Endothelial cell of umbilical vein (primary cell): ENCODE results near the gene BMP2K. TPM values are rescaled to one million over a fixed set of nuclear protein-coding genes. Genes with fewer than 3 reads are reported as not detected.

ENCODE experiments used
- BruUV-seq: library from RNA; stranded (reverse); fragments of 400-500 nt; replicated peaks from 2 replicates; lab custom pipeline; 2021; lab: Mats Ljungman, UMichigan
- CTCF ChIA-PET: fragments of 300-600, 350-600 bp; sonication (Branson Sonifier 250); formaldehyde crosslinking; loops from one replicate; lab custom pipeline; 2021; ENCODE audit warnings: antibody characterized with exemption, inconsistent platforms; lab: Charles Lee
- POLR2A ChIA-PET: fragments of 300-600, 350-600 bp; sonication (Branson Sonifier 250); formaldehyde crosslinking; loops from one replicate; lab custom pipeline; 2021; ENCODE audit warnings: antibody characterized with exemption, inconsistent platforms; lab: Charles Lee
- DNase-seq: peaks from one replicate; pipeline ENCODE4 v3.0.0-alpha.2; 2011; ENCODE audit warnings: low read depth, low spot score
- FAIRE-seq: peaks from 2 replicates; lab custom pipeline; 2011; peaks lifted over from hg19 to GRCh38; lab: Jason Lieb, UNC
- H2AFZ ChIP-seq: 2 replicates; pipeline ENCODE4 v1.6.0; 2012; ENCODE audit warnings: low read depth, low read length, control low read depth, inconsistent platforms
- H3K27ac ChIP-seq: 2 replicates; pipeline ENCODE4 v1.5.1; 2011; ENCODE audit warnings: low read depth, mild to moderate bottlenecking, control low read depth, low read length, moderate library complexity; ENCODE audit not compliant: insufficient read depth
- H3K27me3 ChIP-seq, 2 experiments: 2 replicates each; pipeline versions ENCODE4 v1.6.0 to v1.6.1; 2011; ENCODE audit warnings: low read length in 2 of 2, mixed read lengths in 1 of 2; ENCODE audit not compliant: control insufficient read depth in 2 of 2, insufficient read depth in 2 of 2
- H3K36me3 ChIP-seq, 2 experiments: 2 replicates in 1 of 2; 3 replicates in 1 of 2; pipeline ENCODE4 v1.5.1; 2011; ENCODE audit warnings: low read length in 2 of 2, mild to moderate bottlenecking in 1 of 2, moderate library complexity in 1 of 2; ENCODE audit not compliant: control insufficient read depth in 2 of 2, insufficient read depth in 2 of 2; ENCODE audit errors: extremely low read depth in 1 of 2
- H3K4me1 ChIP-seq: 3 replicates; pipeline ENCODE4 v1.5.1; 2011; ENCODE audit warnings: mild to moderate bottlenecking, low read length; ENCODE audit not compliant: control insufficient read depth, insufficient read depth; ENCODE audit errors: extremely low read depth
- H3K4me2 ChIP-seq: 2 replicates; pipeline ENCODE4 v1.6.1; 2011; ENCODE audit warnings: low read length, control low read depth, mixed read lengths; ENCODE audit not compliant: insufficient read depth
- H3K4me3 ChIP-seq, 3 experiments: fragments of 200-600 bp in 1 of 3; sonication (generic), shearing (Covaris generic) in 1 of 3; replicated peaks in 1 of 3; 2 replicates each; pipeline ENCODE4 v1.5.1; 2011 to 2016; ENCODE audit warnings: control low read depth in 3 of 3, low read length in 3 of 3, mild to moderate bottlenecking in 2 of 3, inconsistent platforms in 1 of 3, low read depth in 1 of 3, moderate library complexity in 1 of 3; ENCODE audit not compliant: insufficient read depth in 1 of 3
- H3K79me2 ChIP-seq: 2 replicates; pipeline ENCODE4 v1.6.0; 2012; ENCODE audit warnings: low read length, inconsistent platforms; ENCODE audit not compliant: control insufficient read depth, insufficient read depth
- H3K9ac ChIP-seq: replicated peaks from 2 replicates; pipeline ENCODE3; 2011; ENCODE audit warnings: low read length, control low read depth; ENCODE audit not compliant: insufficient read depth; ENCODE audit errors: extremely low read depth
- H3K9me1 ChIP-seq: replicated peaks from 3 replicates; pipeline ENCODE4 v1.6.0; 2011; ENCODE audit warnings: mild to moderate bottlenecking, low read length; ENCODE audit not compliant: control insufficient read depth, insufficient read depth; ENCODE audit errors: extremely low read depth
- H3K9me3 ChIP-seq: replicated peaks from 2 replicates; pipeline ENCODE4 v1.5.1; 2012; ENCODE audit warnings: low read length, inconsistent platforms; ENCODE audit not compliant: control insufficient read depth, insufficient read depth
- H4K20me1 ChIP-seq: replicated peaks from 2 replicates; pipeline ENCODE3; 2011; ENCODE audit warnings: mild to moderate bottlenecking, low read length; ENCODE audit not compliant: control insufficient read depth, insufficient read depth; ENCODE audit errors: extremely low read depth
- JUN ChIP-seq: IDR thresholded peaks from 2 replicates; pipeline ENCODE4 v1.6.1; 2011; ENCODE audit warnings: borderline replicate concordance, low read depth; ENCODE audit not compliant: insufficient read length, insufficient read depth
- POLR2A ChIP-seq: IDR thresholded peaks from 2 replicates; pipeline ENCODE4 v1.6.1; 2012; ENCODE audit warnings: low read depth, mild to moderate bottlenecking, control low read depth, low read length
- dilution Hi-C: fragments of 300-500 bp; cut with MboI; formaldehyde crosslinking; loops from one replicate; pipeline ENCODE4 v1.15.0; 2019; ENCODE audit warnings: low sequenced_read_pairs; ENCODE audit not compliant: extremely low pct_ligation_motif_present
- intact Hi-C: fragments of 100-400 bp; cut with micrococcal nuclease; formaldehyde crosslinking; loops from one replicate; pipeline ENCODE4 v1.10.0; 2022
- polyA plus RNA-seq, 4 experiments: library from polyadenylated mRNA; depleted of rRNA in 3 of 4; stranded (reverse) in 3 of 4; unstranded in 1 of 4; fragments of >200 nt; gene quantifications; 2 replicates each; pipeline versions ENCODE4 v1.2.1 to v1.2.3, GENCODE V29; 2011 to 2012; ENCODE audit warnings: missing spikeins in 1 of 4
- total RNA-seq: library from RNA; stranded (reverse); gene quantifications from 2 replicates; pipeline ENCODE4 v1.2.3, GENCODE V29; 2021

The BMP2K gene
- total and polyA plus RNA-seq, 2 donors (not counting 3 experiments of a cell fraction or from before 2014, with no cell fraction given) = 16.1 to 37.9 TPM

DNA sequence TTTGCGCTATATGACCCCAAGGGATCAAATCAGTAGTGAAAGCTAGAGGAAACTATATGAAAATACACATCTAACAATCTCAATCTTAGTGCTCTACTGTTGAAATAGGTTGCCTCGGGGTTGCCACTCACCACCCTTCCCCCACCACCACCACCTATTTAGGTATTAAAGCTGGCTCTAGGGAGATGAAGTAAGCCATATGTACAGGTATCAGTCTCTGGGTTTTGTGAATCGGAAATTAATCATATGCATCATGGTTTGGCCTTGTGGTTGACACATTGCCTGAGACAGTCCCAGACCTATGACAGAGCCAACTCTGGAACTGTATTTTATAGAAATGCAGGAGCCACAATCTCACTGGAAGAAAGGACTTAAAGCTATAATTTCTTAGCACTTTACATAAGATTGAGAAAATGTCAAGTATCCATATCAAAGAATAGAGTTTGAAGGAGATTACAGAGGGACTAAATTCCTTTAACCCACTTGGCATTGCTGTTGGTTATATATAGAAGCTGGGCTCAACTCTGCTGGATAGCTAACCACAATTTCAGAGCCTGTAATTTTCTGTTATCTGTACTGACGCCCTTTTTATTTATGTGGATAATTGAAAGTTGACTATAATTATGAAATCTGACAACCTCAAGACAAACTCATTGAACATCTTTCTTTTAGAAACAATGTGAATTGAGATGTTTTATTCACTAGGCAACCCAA, 26.7 kb upstream of the BMP2K start:
- ChIA-PET CTCF (interaction anchor here (2.2 kb wide), 1 partner anchor 20 kb away, joined by 6 read pairs; no protein-coding TSS in a partner anchor), POLR2A (no interaction called here)
- Histone ChIP-seq H3K79me2 (no peaks in the 10 kb centered on the region), H3K27ac (no peak overlapping the region), H4K20me1 (no peaks in the 10 kb centered on the region), H3K36me3 (no peaks in the 10 kb centered on the region), H3K4me1 (no peaks in the 10 kb centered on the region), H3K27me3 (no peaks in the 10 kb centered on the region), H3K4me2 (no peak overlapping the region), H3K9me3 (no peaks in the 10 kb centered on the region), H3K4me3 (no peak overlapping the region), H3K9me1 (no peaks in the 10 kb centered on the region), H3K9ac (no peak overlapping the region), H2AFZ (no peak overlapping the region)
- no TSS peak for BruUV-seq
- DNase-seq (no peak), FAIRE-seq (no peak)
- intact Hi-C loops = no loop called here
- TF ChIP-seq POLR2A = no peak
- dilution Hi-C loops = no loop called here

DNA sequence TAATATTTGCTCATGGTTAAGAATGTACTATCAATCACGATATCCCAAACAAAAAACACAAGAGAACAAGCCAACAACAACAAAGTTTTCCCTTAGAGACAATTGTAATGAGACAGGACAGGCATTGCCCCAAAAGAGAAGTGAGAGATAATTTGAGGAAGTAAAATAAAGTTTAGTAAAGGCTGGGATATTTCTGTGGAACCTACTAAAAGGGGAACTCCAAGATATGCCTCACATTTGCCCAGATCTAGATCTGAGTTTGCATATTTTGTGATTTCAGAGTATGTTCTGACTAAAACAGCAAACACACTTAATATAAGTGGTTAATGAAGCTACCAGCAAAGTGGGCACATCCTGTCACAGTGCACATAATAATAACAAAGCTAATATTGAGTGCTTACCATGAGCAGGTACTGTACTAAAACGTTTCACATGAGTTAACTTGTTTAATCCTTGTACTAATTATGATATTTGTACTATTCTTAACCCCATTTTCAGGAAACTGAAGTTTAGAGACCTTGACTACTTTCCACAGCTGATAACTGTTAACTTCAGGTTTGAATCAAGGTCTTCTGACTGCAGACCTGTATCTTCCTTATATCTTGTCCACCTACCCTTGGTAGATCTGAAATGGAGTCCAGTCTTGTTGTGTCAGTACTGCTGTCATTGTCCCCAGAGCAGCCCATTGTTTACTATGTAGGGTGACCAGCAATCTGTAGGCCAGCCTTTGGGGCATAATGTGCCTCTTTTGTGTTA, 26.0 kb upstream of the BMP2K start:
- intact Hi-C loops = no loop called here
- H3K4me1 ChIP-seq = no peaks in the 10 kb centered on the region
- H3K9me3 ChIP-seq = no peaks in the 10 kb centered on the region
- ChIA-PET POLR2A (no interaction called here), CTCF (interaction anchor here (2.2 kb wide), 1 partner anchor 19 kb away, joined by 6 read pairs; no protein-coding TSS in a partner anchor)
- no peak for TF ChIP-seq JUN
- H3K27me3 ChIP-seq = no peaks in the 10 kb centered on the region
- no peak overlapping the region for H3K9ac ChIP-seq
- H4K20me1 ChIP-seq = no peaks in the 10 kb centered on the region
- no peaks in the 10 kb centered on the region for H3K79me2 ChIP-seq
- no peaks in the 10 kb centered on the region for H3K36me3 ChIP-seq
- DNase-seq (peak; percentile 60), FAIRE-seq (peak; percentile 24)
- no peak overlapping the region for H3K4me3 ChIP-seq
- dilution Hi-C loops = no loop called here
- BruUV-seq = no TSS peak
- no peak overlapping the region for H3K4me2 ChIP-seq
- no peaks in the 10 kb centered on the region for H3K9me1 ChIP-seq
- H2AFZ ChIP-seq = no peak overlapping the region
- no peak overlapping the region for H3K27ac ChIP-seq
